Measurements from ENCODE around the gene ZNRF2.

Gene ZNRF2

GRCh38 chr7:30284298-30285066 is at the start of gene ZNRF2:
ZNRF2 (plus strand) TSS chr7:30284597; CDS start chr7:30285358, 761 bp downstream.
- peak within 1 kb of the TSS; percentile 86 for H3K27ac ChIP-seq
- TF ChIP-seq, protein P1, sequence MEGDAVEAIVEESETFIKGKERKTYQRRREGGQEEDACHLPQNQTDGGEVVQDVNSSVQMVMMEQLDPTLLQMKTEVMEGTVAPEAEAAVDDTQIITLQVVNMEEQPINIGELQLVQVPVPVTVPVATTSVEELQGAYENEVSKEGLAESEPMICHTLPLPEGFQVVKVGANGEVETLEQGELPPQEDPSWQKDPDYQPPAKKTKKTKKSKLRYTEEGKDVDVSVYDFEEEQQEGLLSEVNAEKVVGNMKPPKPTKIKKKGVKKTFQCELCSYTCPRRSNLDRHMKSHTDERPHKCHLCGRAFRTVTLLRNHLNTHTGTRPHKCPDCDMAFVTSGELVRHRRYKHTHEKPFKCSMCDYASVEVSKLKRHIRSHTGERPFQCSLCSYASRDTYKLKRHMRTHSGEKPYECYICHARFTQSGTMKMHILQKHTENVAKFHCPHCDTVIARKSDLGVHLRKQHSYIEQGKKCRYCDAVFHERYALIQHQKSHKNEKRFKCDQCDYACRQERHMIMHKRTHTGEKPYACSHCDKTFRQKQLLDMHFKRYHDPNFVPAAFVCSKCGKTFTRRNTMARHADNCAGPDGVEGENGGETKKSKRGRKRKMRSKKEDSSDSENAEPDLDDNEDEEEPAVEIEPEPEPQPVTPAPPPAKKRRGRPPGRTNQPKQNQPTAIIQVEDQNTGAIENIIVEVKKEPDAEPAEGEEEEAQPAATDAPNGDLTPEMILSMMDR (conservative IDR thresholded peaks at IDR 0.05) = peak; percentile 51

DNA sequence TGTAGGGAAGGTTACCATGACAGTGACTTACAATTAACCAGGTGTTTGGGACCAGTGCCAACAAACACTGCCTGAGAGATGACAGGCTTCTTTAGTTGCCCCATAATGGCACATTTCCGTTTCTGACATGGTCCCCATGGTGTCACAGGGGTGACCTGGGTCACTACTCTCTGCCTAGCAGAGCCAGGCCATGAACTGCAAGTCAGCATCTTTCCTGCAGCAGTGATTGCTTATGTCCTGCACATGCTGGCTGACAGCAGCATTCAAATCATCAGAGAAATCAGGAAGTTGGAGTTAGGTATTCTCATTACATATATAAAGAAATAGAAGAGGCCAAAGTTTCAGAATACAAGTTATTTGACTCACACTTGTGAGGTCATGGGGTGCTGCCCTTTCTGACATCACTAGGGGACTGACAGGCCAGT is 47.1 kb upstream of the ZNRF2 start:
- TF ChIP-seq, protein P1 (conservative IDR thresholded peaks at IDR 0.05) = no peak

DNA sequence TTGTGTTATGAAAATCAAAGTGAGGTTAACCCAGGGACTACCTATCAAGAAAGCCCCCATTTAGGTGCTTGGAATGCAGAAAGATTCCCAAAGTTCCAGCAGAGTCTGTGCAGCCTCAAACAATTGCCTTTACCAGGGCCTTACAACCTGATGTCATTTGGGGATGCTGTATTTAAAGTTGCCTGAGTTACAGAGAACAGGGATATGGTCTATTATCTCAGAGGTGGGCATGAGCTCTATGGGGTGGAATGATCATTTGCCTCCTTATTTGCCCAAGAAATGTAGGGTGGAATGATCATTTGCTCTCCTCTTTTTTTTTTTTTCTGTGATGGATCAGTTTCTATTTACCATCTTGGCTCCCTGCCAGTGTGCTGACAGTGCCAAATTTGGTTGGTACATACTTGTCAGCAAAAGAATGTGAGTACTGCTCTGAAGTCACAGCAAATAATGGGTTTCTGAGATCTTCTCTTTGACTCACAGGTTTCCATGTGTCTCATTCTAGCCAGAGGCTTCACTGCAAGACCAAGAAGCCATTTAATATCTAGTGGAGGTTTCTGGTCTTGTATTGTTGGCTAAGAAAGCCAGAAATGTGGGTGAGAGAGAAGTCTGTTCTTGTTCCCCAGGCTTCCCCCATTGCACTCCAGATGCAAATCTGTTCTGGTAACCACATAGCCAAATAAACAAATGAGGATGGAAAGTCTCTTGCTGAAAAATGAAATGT is 45.5 kb upstream of the ZNRF2 start:
- peak overlapping the region; percentile 52 for H3K27ac ChIP-seq
- TF ChIP-seq, protein P1 (conservative IDR thresholded peaks at IDR 0.05) = no peak

More for the DNA sequence above, 47.1 kb upstream of the ZNRF2 start:
- H3K27ac ChIP-seq = no peak overlapping the region

GRCh38 chr7:30240106-30240800 is 44.1 kb upstream of the ZNRF2 start:
- H3K27ac ChIP-seq = peak overlapping the region; percentile 52; the same call in 1 of the 2 replicates
- TF ChIP-seq, protein P1 (conservative IDR thresholded peaks at IDR 0.05) = no peak

- TF ChIP-seq, protein P1 (conservative IDR thresholded peaks at IDR 0.05) = no peak
- H3K27ac ChIP-seq = no peak overlapping the region
These were observed 42.6 kb upstream of the ZNRF2 start for GRCh38 chr7:30241767-30242166.

- TF ChIP-seq, protein P1 (conservative IDR thresholded peaks at IDR 0.05) = no peak
- no peak overlapping the region for H3K27ac ChIP-seq
These were observed 40.1 kb upstream of the ZNRF2 start for GRCh38 chr7:30244340-30244739.

- no peak overlapping the region for H3K27ac ChIP-seq
- TF ChIP-seq, protein P1 (conservative IDR thresholded peaks at IDR 0.05) = no peak
These were observed 38.5 kb upstream of the ZNRF2 start for GRCh38 chr7:30245913-30246312.

Measured in VCaP (cell line).